HFFc6 (cell line): ENCODE data around the gene EML3. TPM values are rescaled to one million over a fixed set of nuclear protein-coding genes. Genes with fewer than 3 reads are reported as not detected.
"Not testable (repeated sequence)": the region's sequence is repeated elsewhere in the genome, so short reads cannot be mapped to it uniquely, and the experiment has no call there.

Experiments used
- DNase-seq: peaks from one replicate; pipeline ENCODE4 v3.0.0-alpha.2; 2018
- H3K27ac Mint-ChIP-seq: 2 replicates; pipeline ENCODE4 v1.8.0; 2020; ENCODE audit warnings: mild to moderate bottlenecking, mixed read lengths
- H3K27me3 Mint-ChIP-seq: 2 replicates; pipeline ENCODE4 v1.8.0; 2021; ENCODE audit warnings: mild to moderate bottlenecking, moderate library complexity, mixed read lengths; ENCODE audit not compliant: insufficient read depth
- H3K36me3 Mint-ChIP-seq: 2 replicates; pipeline ENCODE4 v1.8.0; 2021; ENCODE audit warnings: low read depth, mixed read lengths
- H3K4me1 Mint-ChIP-seq: 2 replicates; pipeline ENCODE4 v1.8.0; 2020; ENCODE audit warnings: low read depth, mixed read lengths
- H3K4me3 Mint-ChIP-seq: 2 replicates; pipeline ENCODE4 v1.8.0; 2020; ENCODE audit warnings: mild to moderate bottlenecking, moderate library complexity, mixed read lengths
- H3K9me3 Mint-ChIP-seq: 2 replicates; pipeline ENCODE4 v1.8.0; 2020; ENCODE audit warnings: mild to moderate bottlenecking, mixed read lengths
- CTCF ChIP-seq: fragments of 200-600 bp; sonication (generic); IDR thresholded peaks from 2 replicates; pipeline ENCODE4 v1.5.0; 2021; ENCODE audit warnings: antibody characterized with exemption, mild to moderate bottlenecking
- total RNA-seq, 6 experiments: library from RNA; stranded (reverse); fragmentation: NEBNext Ultra II Directional; extraction: Animal tissue kit (Norgen Biotek cat#: 25700); gene quantifications; 2 replicates in 1 of 6; 3 replicates in 5 of 6; pipeline ENCODE4 v1.2.3, GENCODE V29; 2021

The EML3 gene
- total RNA-seq, 6 experiments from 2014 or later: 32.5 to 39.6 (median 36.4) TPM

GRCh38 chr11:62575156-62575555, 37.4 kb downstream of the EML3 start:
- Mint-ChIP-seq H3K36me3 (peaks cover 49% of the 10 kb centered on the region), H3K27ac (peak overlapping the region; percentile 96), H3K27me3 (peaks cover 4% of the 10 kb centered on the region), H3K4me3 (peak overlapping the region; percentile 98), H3K4me1 (peaks cover 56% of the 10 kb centered on the region), H3K9me3 (no peaks in the 10 kb centered on the region)
- TF ChIP-seq CTCF: no peak
- no peak for DNase-seq

- no peak for TF ChIP-seq CTCF
- no peak for DNase-seq
- Mint-ChIP-seq H3K27me3 (peaks cover 4% of the 10 kb centered on the region), H3K27ac (peak overlapping the region; percentile 96), H3K36me3 (peaks cover 51% of the 10 kb centered on the region), H3K4me3 (peak overlapping the region; percentile 98), H3K9me3 (no peaks in the 10 kb centered on the region), H3K4me1 (peaks cover 62% of the 10 kb centered on the region)
These were observed 38.1 kb downstream of the EML3 start for GRCh38 chr11:62574363-62575071.

GRCh38 chr11:62573592-62574362, 38.8 kb downstream of the EML3 start, which contains the start of gene EEF1G:
Gene EEF1G, minus strand, starts transcription at chr11:62573891. Its CDS starts 49 bp downstream, at chr11:62573842.
- Mint-ChIP-seq H3K4me1 (peaks cover 64% of the 10 kb centered on the region), H3K9me3 (no peaks in the 10 kb centered on the region), H3K27ac (peak within 1 kb of the TSS; percentile 96), H3K36me3 (peaks cover 51% of the 10 kb centered on the region), H3K27me3 (peaks cover 4% of the 10 kb centered on the region), H3K4me3 (peak within 1 kb of the TSS; percentile 98)
- DNase-seq: peak; percentile 100
- TF ChIP-seq CTCF: no peak

GRCh38 chr11:62573006-62573591, 39.5 kb downstream of the EML3 start:
- DNase-seq: no peak
- Mint-ChIP-seq H3K36me3 (peaks cover 49% of the 10 kb centered on the region), H3K9me3 (no peaks in the 10 kb centered on the region), H3K27me3 (peaks cover 4% of the 10 kb centered on the region), H3K4me3 (peak overlapping the region; percentile 98), H3K4me1 (peaks cover 64% of the 10 kb centered on the region), H3K27ac (peak overlapping the region; percentile 96)
- no peak for TF ChIP-seq CTCF

GRCh38 chr11:62572431-62572830, 40.1 kb downstream of the EML3 start:
- H3K4me1 Mint-ChIP-seq: peaks cover 65% of the 10 kb centered on the region
- no peak for DNase-seq
- peak overlapping the region; percentile 96 for H3K27ac Mint-ChIP-seq
- peaks cover 4% of the 10 kb centered on the region for H3K27me3 Mint-ChIP-seq
- no peak for TF ChIP-seq CTCF
- peak overlapping the region; percentile 98 for H3K4me3 Mint-ChIP-seq
- peaks cover 47% of the 10 kb centered on the region for H3K36me3 Mint-ChIP-seq
- no peaks in the 10 kb centered on the region for H3K9me3 Mint-ChIP-seq

- H3K27me3 Mint-ChIP-seq, DNase-seq, H3K9me3 Mint-ChIP-seq: not testable (repeated sequence)
- H3K27ac Mint-ChIP-seq: peak overlapping the region; percentile 58
- H3K4me3 Mint-ChIP-seq: peak overlapping the region; percentile 98
- peaks cover 47% of the 10 kb centered on the region for H3K36me3 Mint-ChIP-seq
- H3K4me1 Mint-ChIP-seq: peaks cover 68% of the 10 kb centered on the region
These were observed 41.1 kb downstream of the EML3 start for GRCh38 chr11:62571493-62571892.

GRCh38 chr11:62570903-62571302, 41.7 kb downstream of the EML3 start:
- Mint-ChIP-seq H3K4me1 (peaks cover 63% of the 10 kb centered on the region), H3K36me3 (peaks cover 44% of the 10 kb centered on the region), H3K27ac (peak overlapping the region; percentile 58), H3K4me3 (peak overlapping the region; percentile 98)
- not testable (repeated sequence) for H3K9me3 Mint-ChIP-seq, DNase-seq, H3K27me3 Mint-ChIP-seq
